Progenitor cell of endocrine pancreas (in vitro differentiated cells): Measurements from ENCODE around the gene OBP2B. TPM values are rescaled to one million over a fixed set of nuclear protein-coding genes. Genes with fewer than 3 reads are reported as not detected.

Source experiments
- DNase-seq: peaks from one replicate; pipeline ENCODE4 v3.0.0; 2021; ENCODE audit warnings: low spot score; ENCODE audit not compliant: unreplicated experiment
- H3K27ac Mint-ChIP-seq: 2 replicates; pipeline ENCODE4 v1.8.0; 2021; ENCODE audit warnings: mild to moderate bottlenecking, moderate library complexity, mixed read lengths
- H3K27me3 Mint-ChIP-seq: 2 replicates; pipeline ENCODE4 v1.8.0; 2021; ENCODE audit warnings: mixed read lengths
- H3K36me3 Mint-ChIP-seq: 2 replicates; pipeline ENCODE4 v1.8.0; 2022; ENCODE audit warnings: mixed read lengths; ENCODE audit not compliant: insufficient read depth
- H3K4me1 Mint-ChIP-seq: 2 replicates; pipeline ENCODE4 v1.8.0; 2021; ENCODE audit warnings: low read depth, mixed read lengths
- H3K4me3 Mint-ChIP-seq: 2 replicates; pipeline ENCODE4 v1.8.0; 2021; ENCODE audit warnings: low read depth, mild to moderate bottlenecking, moderate library complexity, mixed read lengths
- H3K9me3 Mint-ChIP-seq: 2 replicates; pipeline ENCODE4 v1.8.0; 2021; ENCODE audit warnings: low read depth, mixed read lengths
- total RNA-seq: library from RNA; stranded (reverse); gene quantifications from 2 replicates; pipeline ENCODE4 v1.2.1, GENCODE V29; 2021
- TF ChIP-seq, protein P1 (sequence below): fragments of 200-600 bp; sonication (generic); IDR thresholded peaks from one replicate; pipeline ENCODE4 v1.5.0; 2021; ENCODE audit warnings: antibody characterized with exemption, mild to moderate bottlenecking; ENCODE audit not compliant: unreplicated experiment

The OBP2B gene
- total RNA-seq, 1 donor from 2014 or later = not detected

- peaks cover 28% of the 10 kb centered on the region for H3K4me1 Mint-ChIP-seq
- H3K27ac Mint-ChIP-seq = no peak overlapping the region
- no peaks in the 10 kb centered on the region for H3K9me3 Mint-ChIP-seq
- DNase-seq = no peak
- H3K36me3 Mint-ChIP-seq = no peaks in the 10 kb centered on the region
- no peaks in the 10 kb centered on the region for H3K27me3 Mint-ChIP-seq
- TF ChIP-seq, protein P1, sequence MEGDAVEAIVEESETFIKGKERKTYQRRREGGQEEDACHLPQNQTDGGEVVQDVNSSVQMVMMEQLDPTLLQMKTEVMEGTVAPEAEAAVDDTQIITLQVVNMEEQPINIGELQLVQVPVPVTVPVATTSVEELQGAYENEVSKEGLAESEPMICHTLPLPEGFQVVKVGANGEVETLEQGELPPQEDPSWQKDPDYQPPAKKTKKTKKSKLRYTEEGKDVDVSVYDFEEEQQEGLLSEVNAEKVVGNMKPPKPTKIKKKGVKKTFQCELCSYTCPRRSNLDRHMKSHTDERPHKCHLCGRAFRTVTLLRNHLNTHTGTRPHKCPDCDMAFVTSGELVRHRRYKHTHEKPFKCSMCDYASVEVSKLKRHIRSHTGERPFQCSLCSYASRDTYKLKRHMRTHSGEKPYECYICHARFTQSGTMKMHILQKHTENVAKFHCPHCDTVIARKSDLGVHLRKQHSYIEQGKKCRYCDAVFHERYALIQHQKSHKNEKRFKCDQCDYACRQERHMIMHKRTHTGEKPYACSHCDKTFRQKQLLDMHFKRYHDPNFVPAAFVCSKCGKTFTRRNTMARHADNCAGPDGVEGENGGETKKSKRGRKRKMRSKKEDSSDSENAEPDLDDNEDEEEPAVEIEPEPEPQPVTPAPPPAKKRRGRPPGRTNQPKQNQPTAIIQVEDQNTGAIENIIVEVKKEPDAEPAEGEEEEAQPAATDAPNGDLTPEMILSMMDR = no peak
- H3K4me3 Mint-ChIP-seq = no peak overlapping the region
Observed at GRCh38 chr9:133246562-133246961, 37.5 kb upstream of the OBP2B start.

GRCh38 chr9:133242991-133243390 lies 33.9 kb upstream of the OBP2B start:
- Mint-ChIP-seq H3K4me1 (peaks cover 16% of the 10 kb centered on the region), H3K27me3 (no peaks in the 10 kb centered on the region), H3K4me3 (no peak overlapping the region), H3K9me3 (no peaks in the 10 kb centered on the region), H3K36me3 (no peaks in the 10 kb centered on the region), H3K27ac (no peak overlapping the region)
- DNase-seq = no peak
- TF ChIP-seq, protein P1 = no peak

- Mint-ChIP-seq H3K36me3 (no peaks in the 10 kb centered on the region), H3K4me1 (peaks cover 17% of the 10 kb centered on the region), H3K4me3 (no peak overlapping the region), H3K9me3 (no peaks in the 10 kb centered on the region), H3K27ac (no peak overlapping the region), H3K27me3 (no peaks in the 10 kb centered on the region)
- TF ChIP-seq, protein P1 = no peak
- no peak for DNase-seq
Observed at GRCh38 chr9:133242241-133242640, 33.2 kb upstream of the OBP2B start.

GRCh38 chr9:133239533-133240090 lies 30.6 kb upstream of the OBP2B start:
- Mint-ChIP-seq H3K36me3 (no peaks in the 10 kb centered on the region), H3K9me3 (no peaks in the 10 kb centered on the region), H3K27me3 (no peaks in the 10 kb centered on the region), H3K4me1 (peaks cover 17% of the 10 kb centered on the region), H3K4me3 (no peak overlapping the region), H3K27ac (no peak overlapping the region)
- TF ChIP-seq, protein P1 = no peak
- no peak for DNase-seq

GRCh38 chr9:133238851-133239532 lies 29.9 kb upstream of the OBP2B start:
- DNase-seq = peak; percentile 55
- H3K4me3 Mint-ChIP-seq = peak overlapping the region; percentile 74
- no peaks in the 10 kb centered on the region for H3K36me3 Mint-ChIP-seq
- H3K4me1 Mint-ChIP-seq = peaks cover 17% of the 10 kb centered on the region
- H3K27ac Mint-ChIP-seq = peak overlapping the region; percentile 90
- H3K9me3 Mint-ChIP-seq = no peaks in the 10 kb centered on the region
- TF ChIP-seq, protein P1 = peak; percentile 85
- no peaks in the 10 kb centered on the region for H3K27me3 Mint-ChIP-seq
